Activated T-helper 1 cell treated with anti-CD3 and anti-CD28 coated beads, Interleukin-12 subunit alpha, Interleukin-12 subunit beta, Interleukin-2, Interleukin-4 antibody, amounts not matched to agents 30 ng/mL and 10 ng/mL and 1 ng/mL, durations not matched to agents 14 hours and 24 hours and 36 hours (primary cell): ENCODE results near the gene GPBP1. TPM values are rescaled to one million over a fixed set of nuclear protein-coding genes. Genes with fewer than 3 reads are reported as not detected.
"Not testable (repeated sequence)": the region's sequence is repeated elsewhere in the genome, so short reads cannot be mapped to it uniquely, and the experiment has no call there.

Experiments used
- DNase-seq: peaks from one replicate; pipeline ENCODE4 v3.0.0; 2021; ENCODE audit warnings: low spot score
- H3K27ac Mint-ChIP-seq: one replicate; pipeline ENCODE4 v1.8.0; 2021; ENCODE audit warnings: mild to moderate bottlenecking, mixed read lengths
- H3K27me3 Mint-ChIP-seq: one replicate; pipeline ENCODE4 v1.8.0; 2022; ENCODE audit warnings: mild to moderate bottlenecking, moderate library complexity, mixed read lengths; ENCODE audit not compliant: insufficient read depth
- H3K36me3 Mint-ChIP-seq: one replicate; pipeline ENCODE4 v1.8.0; 2021; ENCODE audit warnings: low read depth, mixed read lengths
- H3K4me1 Mint-ChIP-seq: one replicate; pipeline ENCODE4 v1.8.0; 2021; ENCODE audit warnings: low read depth, mixed read lengths
- H3K4me3 Mint-ChIP-seq: one replicate; pipeline ENCODE4 v1.8.0; 2021; ENCODE audit warnings: mild to moderate bottlenecking, moderate library complexity, mixed read lengths
- H3K9me3 Mint-ChIP-seq: one replicate; pipeline ENCODE4 v1.8.0; 2021; ENCODE audit warnings: mixed read lengths
- intact Hi-C: fragments of 100-400 bp; cut with micrococcal nuclease; formaldehyde crosslinking; loops from one replicate; pipeline ENCODE4 v1.15.1; 2024
- total RNA-seq: library from RNA; stranded (reverse); gene quantifications from 2 replicates; pipeline ENCODE4 v1.2.3, GENCODE V29; 2022

Gene GPBP1
- total RNA-seq, 1 donor from 2014 or later, result 106 TPM

GRCh38 chr5:57170116-57170515 lies 3.7 kb upstream of the GPBP1 start:
- H3K36me3 Mint-ChIP-seq, H3K9me3 Mint-ChIP-seq: not testable (repeated sequence)

GRCh38 chr5:57171816-57172465 lies 1.9 kb upstream of the GPBP1 start:
- Mint-ChIP-seq H3K27me3 (no peaks in the 10 kb centered on the region), H3K27ac (peak overlapping the region; percentile 97), H3K9me3 (no peaks in the 10 kb centered on the region), H3K4me3 (peak overlapping the region; percentile 96), H3K4me1 (peaks cover 35% of the 10 kb centered on the region), H3K36me3 (peaks cover 22% of the 10 kb centered on the region)
- intact Hi-C loops, result loop anchor here (2.0 to 10.0 kb wide), 11 partner anchors 55 to 1999 kb away; partner anchors contain the start of genes CDC20B, DHX29, MTREX and SLC38A9
- DNase-seq, result no peak

More at GRCh38 chr5:57170116-57170515, 3.7 kb upstream of the GPBP1 start:
- H3K27ac Mint-ChIP-seq, DNase-seq, H3K4me3 Mint-ChIP-seq, H3K27me3 Mint-ChIP-seq: not testable (repeated sequence)
- intact Hi-C loops, result loop anchor here (5.0 to 10.0 kb wide), 6 partner anchors 475 to 1985 kb away; partner anchors contain the start of genes DHX29, MTREX and SLC38A9
- peaks cover 28% of the 10 kb centered on the region for H3K4me1 Mint-ChIP-seq

DNA sequence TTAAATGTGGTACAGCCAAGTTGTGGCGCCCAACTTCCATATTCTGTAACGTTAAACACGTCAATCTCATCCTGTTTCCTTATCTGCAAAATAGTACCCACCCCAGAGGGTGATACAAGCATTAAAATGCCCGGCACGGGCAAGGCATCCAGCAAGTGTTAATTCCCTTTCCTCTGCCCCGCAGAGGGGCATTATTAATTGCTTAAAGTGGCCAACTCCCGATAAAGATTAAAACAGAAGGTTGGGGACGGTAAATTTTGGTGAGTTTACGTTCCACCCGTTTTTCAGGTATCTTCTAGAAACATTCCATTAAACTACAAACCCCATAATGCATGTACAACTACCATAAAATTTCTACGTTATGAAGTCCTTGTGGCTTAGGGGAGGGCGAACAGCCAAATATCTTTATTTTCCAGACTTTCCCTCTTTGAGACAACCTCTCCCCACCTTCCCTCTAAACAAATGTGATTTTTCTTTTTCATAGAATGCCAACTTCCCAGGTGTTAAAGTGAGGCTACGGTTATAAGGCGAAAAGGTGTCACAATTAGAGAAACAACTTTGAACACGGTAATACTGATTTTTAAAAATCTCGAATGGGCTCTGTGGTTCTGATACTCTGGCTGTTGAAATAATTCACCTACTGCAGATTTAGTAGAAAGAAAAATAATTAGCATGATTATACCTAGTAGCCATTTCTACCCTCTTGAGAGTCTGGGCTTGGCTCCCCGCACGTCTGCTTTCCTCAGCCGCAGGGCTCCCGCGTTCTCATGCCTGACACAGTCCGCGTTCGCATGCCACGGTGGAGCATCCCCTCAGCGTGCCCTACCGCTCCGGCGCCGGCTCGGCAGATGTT lies 1.2 kb upstream of the GPBP1 start:
- peak overlapping the region; percentile 96 for H3K4me3 Mint-ChIP-seq
- H3K27me3 Mint-ChIP-seq, result no peaks in the 10 kb centered on the region
- DNase-seq, result no peak
- H3K27ac Mint-ChIP-seq, result peak overlapping the region; percentile 97
- intact Hi-C loops, result loop anchor here (1.0 to 10.0 kb wide), 15 partner anchors 56 to 2000 kb away; partner anchors contain the start of genes CDC20B, DHX29, MIER3 and MTREX
- peaks cover 40% of the 10 kb centered on the region for H3K4me1 Mint-ChIP-seq
- H3K9me3 Mint-ChIP-seq, result no peaks in the 10 kb centered on the region
- H3K36me3 Mint-ChIP-seq, result peaks cover 27% of the 10 kb centered on the region

- no peaks in the 10 kb centered on the region for H3K27me3 Mint-ChIP-seq
These were observed 450 bp downstream of the GPBP1 start for GRCh38 chr5:57174128-57174889.

DNA sequence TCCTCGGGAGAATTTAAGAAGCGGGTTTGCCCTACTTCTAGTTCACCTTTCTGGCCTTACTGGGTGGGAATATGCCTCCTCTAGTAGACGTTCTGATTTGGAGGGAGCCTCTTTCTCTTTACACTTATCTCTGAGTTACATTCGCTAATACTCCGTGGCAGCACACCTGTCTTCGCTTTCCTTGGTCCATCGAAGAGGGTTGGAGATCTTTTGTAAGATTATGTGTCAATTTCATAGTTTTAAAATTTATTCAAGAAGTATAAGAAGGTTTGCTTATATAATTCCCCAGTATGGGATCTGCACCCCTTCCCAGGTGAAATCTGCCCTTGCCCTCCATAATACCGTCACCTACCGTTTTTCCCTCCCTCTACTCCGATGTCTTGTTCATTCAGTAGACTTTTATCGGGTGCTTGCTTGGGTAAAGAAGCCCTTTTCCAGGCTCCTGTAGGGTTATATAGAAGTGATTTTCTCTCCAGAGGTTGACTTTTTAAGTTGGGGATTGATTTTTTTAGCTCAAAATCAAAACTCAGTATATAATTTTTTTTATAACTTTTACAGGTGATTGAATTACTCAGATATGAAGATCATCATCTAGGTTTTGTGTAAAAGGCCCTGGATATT lies 1.1 kb downstream of the GPBP1 start:
- H3K27ac Mint-ChIP-seq, result peak overlapping the region; percentile 97
- peaks cover 63% of the 10 kb centered on the region for H3K4me1 Mint-ChIP-seq
- DNase-seq, result no peak
- intact Hi-C loops, result loop anchor here (1.0 to 10.0 kb wide), 9 partner anchors 46 to 1980 kb away; partner anchors contain the start of genes DHX29, MTREX and SLC38A9
- no peaks in the 10 kb centered on the region for H3K9me3 Mint-ChIP-seq
- peak overlapping the region; percentile 96 for H3K4me3 Mint-ChIP-seq
- H3K27me3 Mint-ChIP-seq, result no peaks in the 10 kb centered on the region
- peaks cover 47% of the 10 kb centered on the region for H3K36me3 Mint-ChIP-seq

More at GRCh38 chr5:57174128-57174889, 450 bp downstream of the GPBP1 start:
- peak overlapping the region; percentile 97 for H3K27ac Mint-ChIP-seq
- intact Hi-C loops, result loop anchor here (1.0 to 10.0 kb wide), 7 partner anchors 47 to 1980 kb away; partner anchors contain the start of genes DHX29, MTREX and SLC38A9
- H3K4me3 Mint-ChIP-seq, result peak overlapping the region; percentile 96
- peaks cover 56% of the 10 kb centered on the region for H3K4me1 Mint-ChIP-seq
- DNase-seq, result peak; percentile 22
- H3K9me3 Mint-ChIP-seq, result no peaks in the 10 kb centered on the region
- peaks cover 41% of the 10 kb centered on the region for H3K36me3 Mint-ChIP-seq

DNA sequence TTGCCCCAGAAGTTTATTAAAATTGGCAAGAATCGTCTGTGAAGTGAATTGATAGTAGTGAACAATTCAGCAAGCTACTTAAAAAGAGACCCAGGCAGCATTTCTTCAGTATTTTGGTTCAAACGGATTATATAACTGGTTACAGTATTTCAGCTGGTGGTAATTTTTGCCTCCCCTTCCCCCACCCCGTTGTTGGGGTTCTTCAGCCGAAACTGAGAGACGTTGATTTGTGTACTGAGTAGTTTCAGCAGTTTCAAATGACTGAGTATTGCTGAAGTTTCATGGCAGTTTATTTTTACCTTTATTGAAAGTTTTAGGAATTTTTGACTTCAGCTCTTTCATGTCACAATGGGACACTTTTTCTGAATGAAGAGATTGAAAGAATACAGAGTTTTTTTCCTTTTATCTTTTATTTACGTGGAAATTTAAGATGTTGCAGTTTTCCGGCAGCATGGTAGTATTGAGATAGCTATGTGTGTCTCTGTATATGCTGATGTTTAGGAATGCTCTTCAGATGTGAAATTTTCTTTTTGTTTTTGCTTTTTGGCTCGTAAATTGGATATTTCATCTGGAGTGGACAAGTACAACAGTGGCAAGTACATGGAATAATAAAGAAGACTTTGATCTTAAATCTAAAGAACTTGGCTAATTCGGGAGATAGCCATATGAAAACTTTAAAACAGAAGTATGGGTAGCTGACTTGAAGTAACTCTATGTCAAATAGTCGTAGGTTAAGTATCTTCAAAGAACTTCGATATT lies 1.9 kb downstream of the GPBP1 start:
- Mint-ChIP-seq H3K9me3 (no peaks in the 10 kb centered on the region), H3K4me1 (peaks cover 70% of the 10 kb centered on the region), H3K27me3 (no peaks in the 10 kb centered on the region), H3K27ac (peak overlapping the region; percentile 97), H3K36me3 (peaks cover 49% of the 10 kb centered on the region), H3K4me3 (peak overlapping the region; percentile 96)
- peak; percentile 24 for DNase-seq
- intact Hi-C loops, result loop anchor here (1.0 to 10.0 kb wide), 7 partner anchors 18 to 1979 kb away; no protein-coding TSS in a partner anchor

GRCh38 chr5:57176350-57176857 lies 2.5 kb downstream of the GPBP1 start:
- Mint-ChIP-seq H3K36me3 (peaks cover 51% of the 10 kb centered on the region), H3K27me3 (no peaks in the 10 kb centered on the region), H3K4me1 (peaks cover 77% of the 10 kb centered on the region), H3K4me3 (peak overlapping the region; percentile 96), H3K27ac (peak overlapping the region; percentile 97), H3K9me3 (no peaks in the 10 kb centered on the region)
- DNase-seq, result no peak
- intact Hi-C loops, result loop anchor here (1.0 to 10.0 kb wide), 6 partner anchors 17 to 1978 kb away; no protein-coding TSS in a partner anchor

DNA sequence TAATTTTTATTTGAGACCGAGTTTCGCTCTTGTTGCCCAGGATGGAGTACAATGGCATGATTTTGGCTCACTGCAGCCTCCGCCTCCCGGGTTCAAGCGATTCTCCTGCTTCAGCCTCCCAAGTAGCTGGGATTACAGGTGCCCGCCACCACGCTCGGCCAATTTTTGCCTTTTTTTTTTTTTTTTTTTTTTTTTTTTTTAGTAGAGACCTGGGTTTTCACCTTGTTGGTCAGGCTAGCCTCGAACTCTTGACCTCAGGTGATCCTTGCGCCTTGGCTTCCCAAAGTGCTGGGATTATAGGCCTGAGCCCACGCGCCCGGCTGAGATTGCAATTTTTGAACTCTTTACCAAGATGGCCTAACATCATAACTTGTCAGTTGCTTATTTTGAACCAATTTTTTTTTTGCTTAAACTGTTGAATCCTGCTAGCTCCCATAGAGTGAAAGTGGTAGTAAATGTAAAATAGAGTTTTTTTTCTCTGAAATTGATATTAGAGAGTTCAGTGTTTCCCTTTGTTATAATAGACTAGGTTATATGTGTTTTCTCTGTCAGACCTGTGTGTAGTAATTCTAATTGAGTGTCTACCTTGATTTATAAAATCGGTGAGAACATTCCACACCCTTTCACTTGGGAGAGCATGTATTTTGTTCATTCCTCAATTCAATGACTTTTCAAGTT lies 3.8 kb downstream of the GPBP1 start:
- H3K27me3 Mint-ChIP-seq, result no peaks in the 10 kb centered on the region
- H3K4me1 Mint-ChIP-seq, result peaks cover 74% of the 10 kb centered on the region

GRCh38 chr5:57178238-57178637 lies 4.4 kb downstream of the GPBP1 start:
- Mint-ChIP-seq H3K4me3 (peak overlapping the region; percentile 96), H3K4me1 (peaks cover 70% of the 10 kb centered on the region), H3K36me3 (peaks cover 47% of the 10 kb centered on the region), H3K27ac (peak overlapping the region; percentile 24)
- not testable (repeated sequence) for H3K27me3 Mint-ChIP-seq, DNase-seq, H3K9me3 Mint-ChIP-seq
- intact Hi-C loops, result loop anchor here (5.0 to 10.0 kb wide), 5 partner anchors 483 to 1977 kb away; no protein-coding TSS in a partner anchor

More for the DNA sequence above, 3.8 kb downstream of the GPBP1 start:
- peak overlapping the region; percentile 96 for H3K4me3 Mint-ChIP-seq
- peaks cover 47% of the 10 kb centered on the region for H3K36me3 Mint-ChIP-seq
- DNase-seq, result no peak
- intact Hi-C loops, result loop anchor here (5.0 to 10.0 kb wide), 5 partner anchors 483 to 1977 kb away; no protein-coding TSS in a partner anchor
- no peaks in the 10 kb centered on the region for H3K9me3 Mint-ChIP-seq
- peak overlapping the region; percentile 40 for H3K27ac Mint-ChIP-seq

GRCh38 chr5:57179262-57180200 lies 5.7 kb downstream of the GPBP1 start:
- Mint-ChIP-seq H3K27ac (peak overlapping the region; percentile 81), H3K4me1 (peaks cover 75% of the 10 kb centered on the region), H3K36me3 (peaks cover 56% of the 10 kb centered on the region), H3K4me3 (peak overlapping the region; percentile 96), H3K9me3 (peaks cover 4% of the 10 kb centered on the region), H3K27me3 (no peaks in the 10 kb centered on the region)
- intact Hi-C loops, result loop anchor here (5.0 to 10.0 kb wide), 5 partner anchors 485 to 1975 kb away; no protein-coding TSS in a partner anchor
- no peak for DNase-seq
